BLaER1 (cell line): Measurements from ENCODE around the gene NCKAP5.

ENCODE experiments used
- H3K27ac ChIP-seq: shearing (Covaris generic); formaldehyde crosslinking; 2 replicates; pipeline ENCODE4 v1.8.1; 2022
- H3K27me3 ChIP-seq: shearing (Covaris generic); formaldehyde crosslinking; 2 replicates; pipeline ENCODE4 v1.8.1; 2022
- H3K36me3 ChIP-seq: shearing (Covaris generic); formaldehyde crosslinking; 2 replicates; pipeline ENCODE4 v1.8.1; 2022
- H3K4me1 ChIP-seq: shearing (Covaris generic); formaldehyde crosslinking; 2 replicates; pipeline ENCODE4 v1.8.1; 2022
- H3K4me2 ChIP-seq: shearing (Covaris generic); formaldehyde crosslinking; 2 replicates; pipeline ENCODE4 v1.8.1; 2022
- H3K4me3 ChIP-seq: shearing (Covaris generic); formaldehyde crosslinking; 2 replicates; pipeline ENCODE4 v1.8.1; 2022
- H3K9ac ChIP-seq: shearing (Covaris generic); formaldehyde crosslinking; 2 replicates; pipeline ENCODE4 v1.8.1; 2022
- H3K9me3 ChIP-seq: shearing (Covaris generic); formaldehyde crosslinking; 2 replicates; pipeline ENCODE4 v1.8.1; 2022
- H4K20me1 ChIP-seq: shearing (Covaris generic); formaldehyde crosslinking; 2 replicates; pipeline ENCODE4 v1.8.1; 2022
- Cebpa-rat ChIP-seq: shearing (Covaris generic); IDR thresholded peaks from 2 replicates; pipeline ENCODE4 v1.8.1; 2022

Gene NCKAP5

DNA sequence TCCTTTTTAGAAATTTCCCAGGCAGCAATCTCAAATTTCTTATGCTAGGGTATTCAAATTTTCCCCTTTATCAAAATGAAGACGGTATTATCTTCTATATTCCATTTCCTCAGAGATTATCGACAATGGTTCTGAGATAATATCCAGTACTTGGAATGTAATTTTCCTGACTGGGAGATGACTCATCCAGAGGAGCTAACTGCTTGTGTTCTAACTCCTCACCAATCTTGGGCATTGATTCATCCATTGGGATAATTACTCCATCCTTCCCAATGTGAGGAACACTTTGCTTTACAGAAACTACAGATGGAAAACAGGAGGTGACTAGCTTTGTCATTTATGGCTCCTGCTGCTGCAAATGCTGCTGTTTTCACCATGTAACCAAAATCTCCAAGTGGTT lies 658.8 kb downstream of the NCKAP5 start:
- Histone ChIP-seq H3K4me1 (no peaks in the 10 kb centered on the region), H3K36me3 (no peaks in the 10 kb centered on the region), H4K20me1 (no peaks in the 10 kb centered on the region), H3K9ac (no peak overlapping the region), H3K9me3 (peaks cover 4% of the 10 kb centered on the region; the same call in 1 of the 2 replicates), H3K4me2 (no peak overlapping the region), H3K4me3 (no peak overlapping the region), H3K27ac (no peak overlapping the region), H3K27me3 (no peaks in the 10 kb centered on the region)
- no peak for TF ChIP-seq Cebpa-rat

DNA sequence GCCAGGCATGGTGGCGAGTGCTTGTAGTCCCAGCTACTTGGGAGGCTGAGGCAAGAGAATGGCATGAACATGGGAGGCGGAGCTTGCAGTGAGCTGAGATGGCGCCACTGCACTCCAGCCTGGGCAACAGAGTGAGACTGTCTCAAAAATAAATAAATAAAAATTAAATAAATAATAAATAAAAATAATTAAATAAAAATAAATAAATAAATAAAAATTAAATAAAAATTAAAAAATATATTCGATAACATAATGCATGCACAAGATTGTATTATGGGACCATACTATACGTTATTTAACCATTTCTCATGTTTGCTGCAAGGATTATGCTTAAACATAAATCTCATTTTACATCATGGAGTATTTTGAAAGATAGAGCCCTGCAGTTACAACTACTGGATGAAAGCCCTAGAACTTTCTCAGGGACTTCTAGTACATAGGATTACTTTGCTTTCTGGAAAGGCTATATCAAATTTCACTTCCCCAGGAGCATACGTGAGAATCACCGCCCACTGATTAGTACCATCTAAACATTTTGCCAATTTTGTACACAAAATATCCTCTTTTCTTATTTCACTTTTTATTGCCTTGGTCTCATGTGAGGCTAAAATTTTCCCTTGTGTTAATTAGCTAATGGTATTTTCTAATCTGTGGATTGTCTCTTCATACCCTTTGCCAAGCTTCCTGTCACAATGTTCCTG lies 664.0 kb downstream of the NCKAP5 start:
- Histone ChIP-seq H3K4me2 (no peak overlapping the region), H4K20me1 (no peaks in the 10 kb centered on the region), H3K9me3 (no peaks in the 10 kb centered on the region), H3K27ac (no peak overlapping the region), H3K4me1 (no peaks in the 10 kb centered on the region), H3K9ac (no peak overlapping the region), H3K27me3 (no peaks in the 10 kb centered on the region), H3K36me3 (no peaks in the 10 kb centered on the region), H3K4me3 (no peak overlapping the region)
- no peak for TF ChIP-seq Cebpa-rat

DNA sequence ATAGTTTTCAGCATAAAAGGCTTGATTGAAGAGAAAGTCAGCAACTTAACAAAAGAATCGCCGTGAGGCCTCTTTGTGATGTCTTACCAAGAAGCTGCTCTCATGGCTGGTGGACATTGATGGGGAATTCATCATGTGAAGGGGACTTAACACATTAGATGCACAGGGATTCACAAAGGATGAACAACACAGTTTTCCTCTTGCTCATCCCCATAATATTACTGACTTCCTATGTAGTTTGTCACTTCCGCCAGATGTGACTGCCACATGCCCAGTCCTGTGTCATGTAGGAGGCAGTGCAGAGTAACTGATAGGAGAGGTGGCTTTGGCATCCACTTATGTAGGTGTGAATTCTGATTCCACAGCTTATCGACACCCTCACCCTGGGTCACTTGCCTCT lies 665.6 kb downstream of the NCKAP5 start:
- Histone ChIP-seq H3K4me2 (no peak overlapping the region), H3K27me3 (no peaks in the 10 kb centered on the region), H3K36me3 (no peaks in the 10 kb centered on the region), H3K4me1 (no peaks in the 10 kb centered on the region), H3K27ac (no peak overlapping the region), H3K9me3 (no peaks in the 10 kb centered on the region), H3K4me3 (no peak overlapping the region), H4K20me1 (no peaks in the 10 kb centered on the region), H3K9ac (no peak overlapping the region)
- no peak for TF ChIP-seq Cebpa-rat

DNA sequence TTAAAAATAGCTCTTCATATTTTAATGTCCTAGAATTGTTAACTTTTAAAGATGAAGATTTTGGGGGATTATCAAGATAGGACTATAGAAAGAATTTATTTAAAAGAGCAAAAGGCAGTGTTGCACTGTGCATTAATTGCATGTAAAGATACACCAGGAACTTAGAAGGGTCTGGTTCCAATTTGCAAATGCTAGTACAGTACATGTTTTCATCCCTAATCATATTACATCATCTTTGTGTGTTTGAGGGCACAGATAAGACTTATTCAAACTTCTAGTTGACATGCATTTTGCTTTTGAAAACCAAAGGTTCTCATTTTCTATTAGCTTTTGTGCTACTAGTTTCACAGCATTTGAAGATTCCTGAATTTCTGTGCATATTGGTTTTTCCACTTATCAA lies 666.6 kb downstream of the NCKAP5 start:
- no peak overlapping the region for H3K27ac ChIP-seq
- H3K9ac ChIP-seq: no peak overlapping the region
- H3K27me3 ChIP-seq: no peaks in the 10 kb centered on the region
- H4K20me1 ChIP-seq: no peaks in the 10 kb centered on the region
- H3K4me2 ChIP-seq: no peak overlapping the region
- no peak for TF ChIP-seq Cebpa-rat
- no peaks in the 10 kb centered on the region for H3K9me3 ChIP-seq
- H3K4me3 ChIP-seq: no peak overlapping the region
- no peaks in the 10 kb centered on the region for H3K36me3 ChIP-seq
- H3K4me1 ChIP-seq: no peaks in the 10 kb centered on the region

DNA sequence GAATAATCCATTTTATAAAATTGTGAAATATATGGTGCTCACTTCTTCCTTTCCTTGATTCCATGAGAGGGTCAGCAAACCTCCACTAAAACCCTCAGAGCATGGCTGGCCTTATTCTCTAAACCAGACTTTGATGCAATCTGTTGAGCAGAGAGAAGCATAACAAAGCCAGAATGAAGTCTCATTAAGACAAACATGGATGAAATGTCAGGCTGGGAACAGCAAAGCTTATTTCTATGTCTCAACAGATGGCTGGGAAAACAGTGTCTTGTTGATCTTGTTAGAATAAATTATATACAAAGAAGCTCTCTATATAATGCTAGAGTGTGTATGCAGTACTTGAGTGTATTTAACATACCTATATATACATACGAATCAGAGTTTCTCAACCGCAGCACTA lies 671.2 kb downstream of the NCKAP5 start:
- no peak overlapping the region for H3K4me2 ChIP-seq
- no peak overlapping the region for H3K27ac ChIP-seq
- H3K27me3 ChIP-seq: no peaks in the 10 kb centered on the region
- no peaks in the 10 kb centered on the region for H3K4me1 ChIP-seq
- no peak overlapping the region for H3K9ac ChIP-seq
- H4K20me1 ChIP-seq: no peaks in the 10 kb centered on the region
- no peaks in the 10 kb centered on the region for H3K9me3 ChIP-seq
- no peak overlapping the region for H3K4me3 ChIP-seq
- no peaks in the 10 kb centered on the region for H3K36me3 ChIP-seq
- TF ChIP-seq Cebpa-rat: no peak

DNA sequence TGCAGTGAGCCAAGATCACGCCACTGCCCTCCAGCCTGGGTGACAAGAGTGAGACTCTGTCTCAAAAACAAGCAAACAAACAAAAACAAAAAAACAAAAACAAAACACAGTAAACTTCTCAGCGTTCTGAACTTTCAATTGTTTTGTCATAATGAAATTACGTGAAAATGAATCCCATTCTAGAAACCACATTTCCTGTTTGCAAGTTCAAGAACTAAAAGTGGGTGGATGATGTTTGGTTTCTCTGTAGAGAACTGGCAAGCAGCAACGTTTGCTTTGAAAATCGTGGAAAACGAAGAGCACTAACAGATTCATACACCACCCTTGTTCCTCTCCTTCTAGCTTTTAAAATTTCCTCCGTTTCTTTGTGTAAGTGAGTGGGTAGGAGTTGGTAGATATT lies 672.2 kb downstream of the NCKAP5 start:
- Histone ChIP-seq H3K4me1 (no peaks in the 10 kb centered on the region), H3K4me2 (no peak overlapping the region), H3K4me3 (no peak overlapping the region), H3K36me3 (no peaks in the 10 kb centered on the region), H3K9ac (no peak overlapping the region), H4K20me1 (no peaks in the 10 kb centered on the region), H3K27ac (no peak overlapping the region), H3K27me3 (no peaks in the 10 kb centered on the region), H3K9me3 (no peaks in the 10 kb centered on the region)
- TF ChIP-seq Cebpa-rat: no peak

DNA sequence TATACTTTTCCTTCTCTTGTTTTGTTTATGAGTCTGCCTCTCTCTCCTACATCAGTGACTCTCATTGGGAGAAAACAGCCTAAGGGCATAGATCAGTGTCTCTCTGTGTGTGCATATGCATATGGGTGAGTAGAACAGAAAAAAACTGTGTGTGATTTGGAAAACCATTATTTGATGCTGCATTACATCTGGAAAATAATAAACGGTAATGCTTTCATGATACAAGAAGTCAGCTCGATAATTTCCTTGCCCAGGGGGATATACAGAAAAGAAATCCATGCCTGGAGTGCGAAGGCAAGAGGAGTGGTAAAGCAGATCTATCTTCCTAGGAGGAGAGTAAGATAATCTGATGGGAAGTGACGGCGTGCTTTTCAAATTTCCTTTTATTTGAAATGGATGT lies 676.8 kb downstream of the NCKAP5 start:
- Histone ChIP-seq H3K27ac (no peak overlapping the region), H4K20me1 (no peaks in the 10 kb centered on the region), H3K4me2 (no peak overlapping the region), H3K9me3 (no peaks in the 10 kb centered on the region), H3K27me3 (no peaks in the 10 kb centered on the region), H3K36me3 (no peaks in the 10 kb centered on the region), H3K9ac (no peak overlapping the region), H3K4me1 (no peaks in the 10 kb centered on the region), H3K4me3 (no peak overlapping the region)
- TF ChIP-seq Cebpa-rat: no peak

DNA sequence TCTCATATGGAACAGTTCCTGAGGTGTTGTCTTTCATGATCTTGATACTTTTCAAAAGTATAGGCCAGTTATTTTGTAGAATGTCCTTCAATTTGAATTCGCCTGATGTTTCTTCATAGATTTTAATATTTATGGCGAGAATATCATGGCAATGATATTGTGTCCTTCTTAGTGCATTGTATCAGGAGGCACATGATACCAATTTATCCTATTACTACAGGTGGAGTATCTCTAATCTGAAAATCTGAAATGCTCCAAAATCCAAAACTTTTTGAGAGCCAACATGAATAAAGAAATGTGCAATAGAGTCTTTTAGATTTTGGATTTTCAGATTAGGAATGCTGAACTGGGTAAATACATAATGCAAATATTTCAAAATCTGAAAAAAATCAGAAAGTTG lies 681.7 kb downstream of the NCKAP5 start:
- TF ChIP-seq Cebpa-rat: no peak
- Histone ChIP-seq H3K27ac (no peak overlapping the region), H3K27me3 (no peaks in the 10 kb centered on the region), H3K4me1 (no peaks in the 10 kb centered on the region), H3K4me3 (no peak overlapping the region), H3K9ac (no peak overlapping the region), H3K36me3 (no peaks in the 10 kb centered on the region), H3K4me2 (no peak overlapping the region), H3K9me3 (no peaks in the 10 kb centered on the region), H4K20me1 (no peaks in the 10 kb centered on the region)

DNA sequence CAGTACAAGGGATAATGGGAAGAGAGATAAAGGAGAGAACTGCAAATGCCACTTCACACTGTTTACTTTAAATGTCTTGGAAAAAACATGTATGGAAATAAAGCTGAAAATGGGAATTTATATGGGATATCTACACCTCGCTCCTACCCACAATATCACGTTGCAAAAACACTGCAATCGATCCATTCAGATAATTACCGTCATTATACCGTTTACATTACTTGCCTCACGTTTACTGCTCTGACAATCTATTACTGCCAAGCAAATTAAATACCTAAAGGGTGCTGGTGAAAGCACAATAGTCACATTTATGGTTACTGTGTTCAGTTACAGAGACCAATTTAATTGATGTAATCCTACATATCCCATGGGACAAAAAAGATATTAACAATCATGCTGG lies 683.6 kb downstream of the NCKAP5 start:
- H3K4me1 ChIP-seq: no peaks in the 10 kb centered on the region
- H3K9me3 ChIP-seq: no peaks in the 10 kb centered on the region
- H3K4me2 ChIP-seq: no peak overlapping the region
- TF ChIP-seq Cebpa-rat: no peak
- H3K4me3 ChIP-seq: no peak overlapping the region
- no peaks in the 10 kb centered on the region for H3K36me3 ChIP-seq
- no peaks in the 10 kb centered on the region for H4K20me1 ChIP-seq
- H3K27ac ChIP-seq: no peak overlapping the region
- H3K27me3 ChIP-seq: no peaks in the 10 kb centered on the region
- H3K9ac ChIP-seq: no peak overlapping the region

DNA sequence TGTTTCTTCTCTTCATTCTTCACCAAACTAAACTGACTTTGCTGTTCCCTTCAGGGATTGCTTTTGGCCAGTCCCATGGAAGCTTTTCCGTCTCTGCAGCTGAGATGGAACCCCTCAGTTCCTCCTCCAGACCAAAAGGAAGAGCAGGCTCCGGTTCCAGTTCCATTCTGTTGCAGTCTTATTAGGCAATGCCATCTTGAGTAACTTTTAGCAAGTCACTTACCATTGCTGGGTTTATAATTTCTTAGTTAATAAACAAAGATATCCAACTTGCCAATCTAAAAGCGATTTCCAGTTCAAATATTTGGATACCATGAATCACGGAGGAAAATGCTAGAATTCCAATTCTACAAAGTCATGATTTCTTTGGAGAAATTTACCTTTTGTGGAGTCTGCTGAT lies 684.0 kb downstream of the NCKAP5 start:
- Histone ChIP-seq H4K20me1 (no peaks in the 10 kb centered on the region), H3K4me1 (no peaks in the 10 kb centered on the region), H3K36me3 (no peaks in the 10 kb centered on the region), H3K9ac (no peak overlapping the region), H3K4me2 (no peak overlapping the region), H3K4me3 (no peak overlapping the region), H3K27me3 (no peaks in the 10 kb centered on the region), H3K9me3 (no peaks in the 10 kb centered on the region), H3K27ac (no peak overlapping the region)
- TF ChIP-seq Cebpa-rat: no peak

DNA sequence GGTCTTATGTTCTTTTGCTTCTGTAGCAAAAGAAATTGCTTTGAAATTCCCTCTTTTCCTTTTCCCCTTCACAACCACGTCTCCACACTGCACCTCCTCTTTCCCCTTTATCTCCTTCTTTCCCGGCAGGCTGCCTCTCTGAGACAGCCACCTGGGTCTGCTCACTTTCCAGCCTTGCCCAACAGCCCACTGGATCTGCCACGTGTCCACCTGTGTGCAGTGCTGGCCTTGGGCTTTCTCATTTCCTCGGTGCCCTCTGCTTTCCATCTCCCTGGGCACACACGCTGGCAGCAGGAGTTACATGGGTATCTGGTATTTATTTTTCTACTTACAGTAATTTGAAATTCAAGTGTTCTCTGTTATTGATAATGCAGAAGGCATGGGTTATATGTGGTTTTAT lies 684.8 kb downstream of the NCKAP5 start:
- Histone ChIP-seq H3K9ac (no peak overlapping the region), H3K36me3 (no peaks in the 10 kb centered on the region), H3K4me2 (no peak overlapping the region), H3K9me3 (no peaks in the 10 kb centered on the region), H3K27ac (no peak overlapping the region), H4K20me1 (no peaks in the 10 kb centered on the region), H3K4me1 (no peaks in the 10 kb centered on the region), H3K27me3 (no peaks in the 10 kb centered on the region), H3K4me3 (no peak overlapping the region)
- TF ChIP-seq Cebpa-rat: no peak
